Cortex of kidney (tissue), 1 donor: ENCODE measurements around the gene STAT5A.

Source experiments
- DNase-seq: peaks from one replicate; lab custom pipeline; 2025; lab: John Stamatoyannopoulos, UW

Gene STAT5A

GRCh38 chr17:42268236-42268635, 20.1 kb upstream of the STAT5A start:
- no peak for DNase-seq

- DNase-seq = no peak
These were observed 18.1 kb upstream of the STAT5A start for GRCh38 chr17:42270170-42270535.

GRCh38 chr17:42270596-42270995, 17.7 kb upstream of the STAT5A start:
- no peak for DNase-seq

GRCh38 chr17:42271006-42271778, 17.1 kb upstream of the STAT5A start:
- DNase-seq = no peak

- no peak for DNase-seq
These were observed 16.6 kb upstream of the STAT5A start for GRCh38 chr17:42271779-42272035.

- DNase-seq = no peak
These were observed 16.0 kb upstream of the STAT5A start for GRCh38 chr17:42272162-42272907.

GRCh38 chr17:42273474-42274252, 14.6 kb upstream of the STAT5A start:
- no peak for DNase-seq

- no peak for DNase-seq
These were observed 14.1 kb upstream of the STAT5A start for GRCh38 chr17:42274253-42274542.

GRCh38 chr17:42274812-42275526, 13.3 kb upstream of the STAT5A start:
- DNase-seq = no peak

GRCh38 chr17:42275527-42276358, 12.6 kb upstream of the STAT5A start:
- no peak for DNase-seq

- no peak for DNase-seq
These were observed 12.0 kb upstream of the STAT5A start, which contains the start of gene STAT5B for GRCh38 chr17:42276359-42276608. Gene STAT5B (minus strand): TSS chr17:42276391. CDS start chr17:42232127, 44,264 bp downstream.

GRCh38 chr17:42276609-42277341, 11.5 kb upstream of the STAT5A start:
- no peak for DNase-seq

GRCh38 chr17:42277342-42277712, 11.0 kb upstream of the STAT5A start:
- DNase-seq = no peak

- DNase-seq = no peak
These were observed 8.3 kb upstream of the STAT5A start for GRCh38 chr17:42279776-42280630.

GRCh38 chr17:42281571-42282096, 6.7 kb upstream of the STAT5A start:
- DNase-seq = no peak

- DNase-seq = no peak
These were observed 5.7 kb upstream of the STAT5A start for GRCh38 chr17:42282478-42283080.

- DNase-seq = no peak
These were observed 4.9 kb upstream of the STAT5A start for GRCh38 chr17:42283241-42284023.

- no peak for DNase-seq
These were observed 4.3 kb upstream of the STAT5A start for GRCh38 chr17:42284024-42284369.

GRCh38 chr17:42284566-42284965, 3.7 kb upstream of the STAT5A start:
- no peak for DNase-seq
